Stimulated activated CD8-positive, alpha-beta memory T cell treated with anti-CD3 and anti-CD28 coated beads, Interleukin-15, amount 100 ng/mL, for 48 hours (primary cell): Measurements from ENCODE around the gene ZNF22.

Experiments
- DNase-seq, 2 donors: peaks; one replicate each; pipeline ENCODE4 v3.0.0-alpha.2; 2020; ENCODE audit warnings: low read depth in 2 of 2

ZNF22 gene

GRCh38 chr10:44977287-44978212, 23.2 kb upstream of the ZNF22 start:
- no peak for DNase-seq

- no peak for DNase-seq
Observed at GRCh38 chr10:44978213-44978569, 22.5 kb upstream of the ZNF22 start.

- DNase-seq = no peak
Observed at GRCh38 chr10:44978570-44979280, 22.0 kb upstream of the ZNF22 start, which contains the start of gene DEPP1. Gene DEPP1, minus strand, starts transcription at chr10:44978809. Its CDS starts 779 bp downstream, at chr10:44978030.

GRCh38 chr10:44979281-44980191, 21.2 kb upstream of the ZNF22 start:
- DNase-seq = no peak

GRCh38 chr10:44980309-44981171, 20.2 kb upstream of the ZNF22 start:
- DNase-seq = no peak

GRCh38 chr10:44981172-44982113, 19.3 kb upstream of the ZNF22 start:
- no peak for DNase-seq

GRCh38 chr10:44982114-44982460, 18.6 kb upstream of the ZNF22 start:
- no peak for DNase-seq

GRCh38 chr10:44982496-44982895, 18.2 kb upstream of the ZNF22 start:
- DNase-seq = no peak

GRCh38 chr10:44983066-44983894, 17.4 kb upstream of the ZNF22 start:
- DNase-seq = no peak

GRCh38 chr10:44983895-44984278, 16.8 kb upstream of the ZNF22 start:
- no peak for DNase-seq

- DNase-seq = no peak
Observed at GRCh38 chr10:44984671-44985101, 16.0 kb upstream of the ZNF22 start.

GRCh38 chr10:44985175-44985681, 15.5 kb upstream of the ZNF22 start:
- DNase-seq = no peak

- no peak for DNase-seq
Observed at GRCh38 chr10:44986179-44986578, 14.5 kb upstream of the ZNF22 start.

GRCh38 chr10:44986670-44987069, 14.1 kb upstream of the ZNF22 start:
- DNase-seq = no peak

- DNase-seq = no peak
Observed at GRCh38 chr10:44988957-44989585, 11.7 kb upstream of the ZNF22 start.

- DNase-seq = no peak
Observed at GRCh38 chr10:44989597-44990301, 11.0 kb upstream of the ZNF22 start.

- no peak for DNase-seq
Observed at GRCh38 chr10:44990302-44990655, 10.4 kb upstream of the ZNF22 start.

- no peak for DNase-seq
Observed at GRCh38 chr10:44990965-44991364, 9.8 kb upstream of the ZNF22 start.
